Aorta (tissue), 5 donors: ENCODE measurements around the gene C5orf58. TPM values are rescaled to one million over a fixed set of nuclear protein-coding genes. Genes with fewer than 3 reads are reported as not detected.

Source experiments
- ATAC-seq: fragments of 200-7000 bp; cut with Tn5 transposase; one replicate; pipeline ENCODE4 v1.9.1; 2022; ENCODE audit warnings: moderate library complexity; ENCODE audit not compliant: low FRiP score
- DNase-seq, 2 donors: peaks; one replicate each; pipeline ENCODE4 v3.0.0-alpha.2; 2020
- H3K27ac ChIP-seq, 2 donors: one replicate each; pipeline ENCODE4 v1.5.1; 2013; ENCODE audit warnings: low read length in 2 of 2, mild to moderate bottlenecking in 2 of 2, moderate library complexity in 2 of 2, control low read depth in 1 of 2, inconsistent platforms in 1 of 2, low read depth in 1 of 2
- H3K27me3 ChIP-seq, 2 donors: one replicate each; pipeline ENCODE4 v1.6.1; 2013; ENCODE audit warnings: control low read depth in 1 of 2, low read length in 1 of 2, mild to moderate bottlenecking in 1 of 2, moderate library complexity in 1 of 2; ENCODE audit not compliant: insufficient read depth in 2 of 2, control insufficient read depth in 1 of 2
- H3K36me3 ChIP-seq, 2 donors: one replicate each; pipeline ENCODE4 v1.6.1; 2013; ENCODE audit warnings: control low read depth in 1 of 2, low read length in 1 of 2, mild to moderate bottlenecking in 1 of 2; ENCODE audit not compliant: insufficient read depth in 2 of 2, control insufficient read depth in 1 of 2
- H3K4me1 ChIP-seq, 2 donors: one replicate each; pipeline ENCODE4 v1.6.1; 2013; ENCODE audit warnings: low read length in 2 of 2, control low read depth in 1 of 2, mild to moderate bottlenecking in 1 of 2, moderate library complexity in 1 of 2; ENCODE audit not compliant: insufficient read depth in 2 of 2, control insufficient read depth in 1 of 2
- H3K4me3 ChIP-seq, 2 donors: one replicate each; pipeline ENCODE4 v1.5.1; 2013; ENCODE audit warnings: low read length in 2 of 2, control low read depth in 1 of 2, mild to moderate bottlenecking in 1 of 2
- H3K9me3 ChIP-seq: one replicate; pipeline ENCODE4 v1.6.1; 2013; ENCODE audit warnings: mild to moderate bottlenecking, low read length; ENCODE audit not compliant: control insufficient read depth
- WGBS, 2 donors: extraction: QIAGEN DNeasy Blood & Tissue Kit; methylation state at CpG; one replicate each; pipeline ENCODE4 v1.1.7; 2013; 5-methylcytosine and 5-hydroxymethylcytosine counted together
- intact Hi-C, 2 donors: fragments of 100-400 bp; cut with DNase I; formaldehyde crosslinking; loops; one replicate each; pipeline versions ENCODE4 v1.14.2 to v1.15.0; 2022
- polyA plus RNA-seq, 2 donors: library from polyadenylated mRNA; stranded (reverse); fragments of 200-250 nt; gene quantifications; one replicate each; pipeline ENCODE4 v1.2.3, GENCODE V29; 2013
- total RNA-seq, 2 donors: library from RNA; stranded (reverse); fragmentation: NEBNext Ultra II Directional; extraction: Animal tissue kit (Norgen Biotek cat#: 25700); gene quantifications; one replicate each; pipeline ENCODE4 v1.2.1, GENCODE V29; 2021
- donor health status: healthy with polysubstance abuse.
- donor health status: Bipolar disorder and iron deficiency.
- donor health status: DM: no; HTN: no; CAD: no.
- donor health status: DM: no; HTN: no; CAD: no.
- donor health status: DM: yes; HTN: yes; CAD: no.

The C5orf58 gene
- total and polyA plus RNA-seq, 4 donors: not detected

GRCh38 chr5:170218726-170219125 lies 14.1 kb upstream of the C5orf58 start:
- intact Hi-C loops: no loop called here
- DNase-seq: no peak
- Histone ChIP-seq H3K36me3 (no peaks in the 10 kb centered on the region), H3K4me3 (no peak overlapping the region), H3K9me3 (no peaks in the 10 kb centered on the region), H3K27ac (no peak overlapping the region), H3K27me3 (peaks cover 0 to 1% of the 10 kb centered on the region in 2 donors), H3K4me1 (no peaks in the 10 kb centered on the region)
- 62 to 67% methylated on average over 1 of the region's 1 CpG for WGBS, 2 donors
- no peak for ATAC-seq

- Histone ChIP-seq H3K9me3 (no peaks in the 10 kb centered on the region), H3K4me3 (no peak overlapping the region), H3K4me1 (no peaks in the 10 kb centered on the region), H3K36me3 (no peaks in the 10 kb centered on the region), H3K27me3 (peaks cover 0 to 1% of the 10 kb centered on the region in 2 donors), H3K27ac (no peak overlapping the region)
- DNase-seq: no peak
- ATAC-seq: no peak
- WGBS, 2 donors: 76 to 85% methylated on average over 2 of the region's 2 CpGs
- intact Hi-C loops: no loop called here
These were observed 13.2 kb upstream of the C5orf58 start for GRCh38 chr5:170219615-170220014.

GRCh38 chr5:170220191-170220590 lies 12.6 kb upstream of the C5orf58 start:
- intact Hi-C loops: no loop called here
- Histone ChIP-seq H3K36me3 (no peaks in the 10 kb centered on the region), H3K9me3 (no peaks in the 10 kb centered on the region), H3K4me1 (no peaks in the 10 kb centered on the region), H3K4me3 (no peak overlapping the region), H3K27ac (no peak overlapping the region), H3K27me3 (peaks cover 0 to 1% of the 10 kb centered on the region in 2 donors)
- no peak for DNase-seq
- 59 to 77% methylated on average over 2 of the region's 2 CpGs for WGBS, 2 donors
- ATAC-seq: no peak

- Histone ChIP-seq H3K4me1 (no peaks in the 10 kb centered on the region), H3K36me3 (no peaks in the 10 kb centered on the region), H3K27me3 (peaks cover 0 to 1% of the 10 kb centered on the region in 2 donors), H3K9me3 (no peaks in the 10 kb centered on the region), H3K27ac (no peak overlapping the region), H3K4me3 (no peak overlapping the region)
- DNase-seq (no peak), ATAC-seq (peak; percentile 63)
- 65 to 69% methylated on average over 6 of the region's 6 CpGs for WGBS, 2 donors
- intact Hi-C loops: no loop called here
These were observed 11.5 kb upstream of the C5orf58 start for GRCh38 chr5:170221327-170221741.

GRCh38 chr5:170223360-170223759 lies 9.4 kb upstream of the C5orf58 start:
- ATAC-seq (no peak), DNase-seq (no peak)
- H3K27ac ChIP-seq: no peak overlapping the region
- no peaks in the 10 kb centered on the region for H3K36me3 ChIP-seq
- intact Hi-C loops: no loop called here
- H3K9me3 ChIP-seq: no peaks in the 10 kb centered on the region
- H3K4me1 ChIP-seq: no peaks in the 10 kb centered on the region
- no peak overlapping the region for H3K4me3 ChIP-seq
- H3K27me3 ChIP-seq: peaks cover 0 to 1% of the 10 kb centered on the region in 2 donors

- DNase-seq (no peak), ATAC-seq (no peak)
- no peaks in the 10 kb centered on the region for H3K36me3 ChIP-seq
- no peak overlapping the region for H3K4me3 ChIP-seq
- 87 to 88% methylated on average over 5 of the region's 5 CpGs for WGBS, 2 donors
- no peaks in the 10 kb centered on the region for H3K9me3 ChIP-seq
- intact Hi-C loops: no loop called here
- peaks cover 0 to 1% of the 10 kb centered on the region in 2 donors for H3K27me3 ChIP-seq
- no peaks in the 10 kb centered on the region for H3K4me1 ChIP-seq
- no peak overlapping the region for H3K27ac ChIP-seq
These were observed 8.9 kb upstream of the C5orf58 start for GRCh38 chr5:170223906-170224305.

- no peaks in the 10 kb centered on the region for H3K9me3 ChIP-seq
- no peaks in the 10 kb centered on the region for H3K27me3 ChIP-seq
- DNase-seq (peak; percentile 81 to 82), ATAC-seq (peak; percentile 85)
- intact Hi-C loops: loop anchor here (5.0 kb wide), 1 partner anchor 197 kb away; no protein-coding TSS in a partner anchor
- no peaks in the 10 kb centered on the region for H3K4me1 ChIP-seq
- H3K27ac ChIP-seq: no peak overlapping the region
- no peak overlapping the region for H3K4me3 ChIP-seq
- 62% methylated on average over 7 of the region's 7 CpGs for WGBS, 2 donors
- H3K36me3 ChIP-seq: no peaks in the 10 kb centered on the region
These were observed 7.3 kb upstream of the C5orf58 start for GRCh38 chr5:170225326-170226128.

GRCh38 chr5:170226129-170226615 lies 6.6 kb upstream of the C5orf58 start:
- 83 to 88% methylated on average over 9 of the region's 9 CpGs for WGBS, 2 donors
- Histone ChIP-seq H3K36me3 (no peaks in the 10 kb centered on the region), H3K4me1 (no peaks in the 10 kb centered on the region), H3K27ac (no peak overlapping the region), H3K9me3 (no peaks in the 10 kb centered on the region), H3K27me3 (no peaks in the 10 kb centered on the region), H3K4me3 (no peak overlapping the region)
- intact Hi-C loops: loop anchor here (5.0 kb wide), 1 partner anchor 196 kb away; no protein-coding TSS in a partner anchor
- ATAC-seq: no peak
- DNase-seq: no peak

GRCh38 chr5:170226661-170227060 lies 6.1 kb upstream of the C5orf58 start:
- WGBS, 2 donors: 77% methylated on average over 2 of the region's 2 CpGs
- DNase-seq (no peak), ATAC-seq (peak; percentile 78)
- Histone ChIP-seq H3K27ac (no peak overlapping the region), H3K27me3 (no peaks in the 10 kb centered on the region), H3K4me1 (no peaks in the 10 kb centered on the region), H3K4me3 (no peak overlapping the region), H3K9me3 (no peaks in the 10 kb centered on the region), H3K36me3 (no peaks in the 10 kb centered on the region)
- intact Hi-C loops: loop anchor here (5.0 kb wide), 1 partner anchor 196 kb away; no protein-coding TSS in a partner anchor
